Rectal smooth muscle tissue (tissue), 1 donor: Measurements from ENCODE around the gene BLOC1S5.

Experiments
- H3K27ac ChIP-seq: one replicate; pipeline ENCODE4 v1.7.0; 2013; ENCODE audit warnings: low read depth, low read length, inconsistent platforms
- H3K27me3 ChIP-seq: one replicate; pipeline ENCODE4 v1.7.0; 2013; ENCODE audit warnings: low read length; ENCODE audit not compliant: control insufficient read depth, insufficient read depth
- H3K36me3 ChIP-seq: one replicate; pipeline ENCODE4 v1.7.0; 2013; ENCODE audit warnings: low read length; ENCODE audit not compliant: control insufficient read depth, insufficient read depth
- H3K4me1 ChIP-seq: one replicate; pipeline ENCODE4 v1.7.0; 2013; ENCODE audit warnings: low read length; ENCODE audit not compliant: control insufficient read depth, insufficient read depth
- H3K4me3 ChIP-seq: one replicate; pipeline ENCODE4 v1.7.0; 2013; ENCODE audit warnings: low read length
- H3K9ac ChIP-seq: one replicate; pipeline ENCODE4 v1.7.0; 2013; ENCODE audit warnings: low read length

The BLOC1S5 gene

DNA sequence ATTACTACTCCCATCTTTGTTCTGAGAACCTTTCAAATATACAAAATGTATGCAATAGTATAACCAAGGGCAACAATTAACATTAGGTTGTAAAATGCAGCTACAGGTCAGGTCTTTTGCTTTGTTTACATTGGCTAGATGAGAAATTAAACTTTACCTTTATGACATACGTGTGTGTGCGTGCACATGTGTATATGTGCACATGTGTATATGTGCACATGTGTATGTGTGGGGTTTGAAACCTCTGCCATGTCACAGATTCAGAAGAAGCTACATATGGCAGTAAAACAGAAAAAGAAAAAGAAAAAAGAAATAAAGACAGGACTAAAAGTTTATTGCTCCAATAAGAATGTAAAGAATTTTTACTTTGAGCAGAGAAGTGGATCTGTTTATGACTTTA lies 40.6 kb downstream of the BLOC1S5 start:
- Histone ChIP-seq H3K27me3 (no peaks in the 10 kb centered on the region), H3K27ac (no peak overlapping the region), H3K9ac (no peak overlapping the region), H3K4me3 (no peak overlapping the region), H3K4me1 (no peaks in the 10 kb centered on the region), H3K36me3 (no peaks in the 10 kb centered on the region)

DNA sequence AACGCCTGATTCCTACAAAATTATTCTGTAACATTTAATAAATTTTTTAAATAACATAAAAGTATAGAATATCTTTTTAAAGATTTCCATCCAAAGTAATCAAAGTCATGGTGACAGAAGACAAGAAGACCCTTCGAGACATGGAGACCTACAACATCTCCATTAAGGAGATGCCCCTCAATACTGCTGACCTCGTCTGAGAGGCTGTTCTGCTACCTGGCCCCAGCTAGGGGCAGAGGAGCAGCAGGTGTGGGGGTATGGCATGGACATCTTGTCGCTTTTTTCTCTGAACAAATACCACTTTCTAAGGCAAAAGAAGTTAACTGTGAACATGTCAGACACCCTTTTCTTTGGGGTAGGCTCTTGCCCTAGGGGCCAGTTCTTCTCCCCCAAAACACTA lies 44.1 kb downstream of the BLOC1S5 start:
- no peak overlapping the region for H3K4me3 ChIP-seq
- no peaks in the 10 kb centered on the region for H3K36me3 ChIP-seq
- no peaks in the 10 kb centered on the region for H3K27me3 ChIP-seq
- no peaks in the 10 kb centered on the region for H3K4me1 ChIP-seq
- H3K27ac ChIP-seq, result no peak overlapping the region
- H3K9ac ChIP-seq, result no peak overlapping the region

DNA sequence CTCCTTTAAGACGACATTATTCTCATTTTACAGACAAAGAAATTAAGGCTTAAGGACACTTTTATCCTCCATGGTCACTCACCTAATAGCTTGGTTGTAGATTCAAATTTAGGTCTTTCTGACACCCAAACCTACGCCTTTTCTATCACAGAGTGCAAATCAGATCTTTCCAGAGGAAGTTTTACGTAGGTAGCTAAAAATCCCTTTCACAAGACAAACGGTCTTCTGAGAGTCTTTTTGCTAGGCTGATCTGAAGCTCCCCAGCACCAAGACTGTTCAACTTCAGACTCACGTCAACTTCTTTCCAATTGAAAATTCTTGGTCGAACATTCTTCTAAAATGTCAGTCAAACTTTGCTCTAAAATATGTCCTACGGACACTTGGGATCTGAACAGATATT lies 46.5 kb downstream of the BLOC1S5 start:
- Histone ChIP-seq H3K4me1 (no peaks in the 10 kb centered on the region), H3K9ac (no peak overlapping the region), H3K27ac (no peak overlapping the region), H3K36me3 (no peaks in the 10 kb centered on the region), H3K27me3 (no peaks in the 10 kb centered on the region), H3K4me3 (no peak overlapping the region)

DNA sequence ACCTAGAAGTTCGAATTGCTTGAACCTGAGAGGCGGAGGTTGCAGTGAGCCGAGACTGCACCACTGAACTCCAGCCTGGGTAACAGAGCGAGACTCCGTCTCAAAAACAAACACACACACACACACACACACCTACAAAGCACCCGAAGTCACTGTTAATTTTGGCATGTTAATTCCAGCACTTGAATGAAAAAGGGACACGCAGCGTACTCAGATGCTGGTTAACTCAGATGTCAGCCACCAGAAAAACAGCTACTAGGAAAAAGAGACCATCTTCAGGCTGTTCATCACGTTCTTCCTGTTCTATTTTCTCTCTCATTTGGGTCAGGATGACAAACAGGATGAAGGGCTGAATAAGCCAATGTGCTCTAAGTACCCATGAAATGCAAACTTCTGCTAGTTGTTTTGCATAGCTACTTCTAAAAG lies 46.9 kb downstream of the BLOC1S5 start:
- H3K4me3 ChIP-seq, result no peak overlapping the region
- H3K4me1 ChIP-seq, result no peaks in the 10 kb centered on the region

DNA sequence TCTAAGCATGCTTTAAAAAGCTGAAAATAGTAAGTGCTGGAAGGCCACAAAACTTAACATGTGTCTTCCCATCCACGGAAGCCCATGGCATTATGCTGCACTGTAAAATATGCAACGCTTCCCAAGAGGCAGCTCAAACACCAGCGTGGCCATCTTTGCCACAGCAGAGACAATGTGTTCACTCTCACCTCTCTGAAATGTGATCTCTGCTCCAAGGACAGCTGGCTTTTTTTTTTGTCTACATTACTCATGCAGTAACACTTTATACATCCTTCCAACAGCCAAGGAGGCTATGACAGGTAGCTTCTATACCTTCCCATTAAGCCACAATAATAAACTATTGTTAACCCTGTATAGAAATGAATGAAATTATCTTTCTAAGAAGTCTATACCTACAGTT lies 49.2 kb downstream of the BLOC1S5 start:
- no peak overlapping the region for H3K27ac ChIP-seq
- no peaks in the 10 kb centered on the region for H3K27me3 ChIP-seq
- no peak overlapping the region for H3K4me3 ChIP-seq
- H3K4me1 ChIP-seq, result no peaks in the 10 kb centered on the region
- H3K36me3 ChIP-seq, result no peaks in the 10 kb centered on the region
- no peak overlapping the region for H3K9ac ChIP-seq

More for the DNA sequence above, 46.9 kb downstream of the BLOC1S5 start:
- Histone ChIP-seq H3K36me3 (no peaks in the 10 kb centered on the region), H3K27me3 (no peaks in the 10 kb centered on the region), H3K9ac (no peak overlapping the region), H3K27ac (no peak overlapping the region)

DNA sequence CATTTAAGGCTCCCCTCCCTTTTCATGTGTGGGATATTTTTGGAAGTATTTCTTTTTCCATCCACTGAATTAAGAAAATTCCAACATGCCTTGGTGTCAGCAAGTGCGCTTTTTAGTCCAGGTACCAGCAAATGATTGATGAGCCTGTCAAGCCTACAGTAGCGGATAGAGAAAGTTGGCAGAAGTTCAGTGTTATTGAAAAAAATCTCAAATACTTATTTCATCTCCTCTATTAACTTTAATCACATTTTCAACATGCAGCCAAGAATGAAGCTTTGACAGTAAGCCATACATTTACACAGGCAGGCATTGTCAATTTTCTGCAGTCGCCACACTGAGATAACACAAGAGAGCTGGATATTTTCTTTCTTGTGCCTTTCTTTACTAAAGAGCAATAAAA lies 50.4 kb downstream of the BLOC1S5 start:
- H3K4me1 ChIP-seq, result no peaks in the 10 kb centered on the region
- no peak overlapping the region for H3K4me3 ChIP-seq
- H3K27ac ChIP-seq, result no peak overlapping the region
- H3K36me3 ChIP-seq, result no peaks in the 10 kb centered on the region
- H3K9ac ChIP-seq, result no peak overlapping the region
- no peaks in the 10 kb centered on the region for H3K27me3 ChIP-seq

DNA sequence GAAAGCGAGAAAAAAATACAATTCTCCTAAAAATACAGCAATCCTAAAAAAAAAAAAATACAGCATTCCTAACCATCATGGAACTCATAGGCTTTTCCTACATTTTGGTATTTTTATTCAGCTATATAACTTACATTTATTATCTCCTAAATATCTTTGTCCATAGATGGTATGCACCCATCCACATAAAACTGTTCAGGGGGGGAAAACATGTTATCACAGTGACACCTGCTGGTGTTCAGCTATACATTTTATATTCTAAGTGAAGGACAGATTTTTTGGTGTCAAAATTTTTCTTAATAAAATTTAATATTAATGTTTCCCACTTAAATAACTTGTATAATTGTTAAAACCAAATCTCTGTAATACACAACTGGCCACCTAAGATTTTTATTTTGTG lies 58.0 kb downstream of the BLOC1S5 start:
- H3K4me1 ChIP-seq, result no peaks in the 10 kb centered on the region
- H3K27ac ChIP-seq, result no peak overlapping the region
- no peak overlapping the region for H3K9ac ChIP-seq
- no peaks in the 10 kb centered on the region for H3K36me3 ChIP-seq
- no peak overlapping the region for H3K4me3 ChIP-seq
- no peaks in the 10 kb centered on the region for H3K27me3 ChIP-seq

DNA sequence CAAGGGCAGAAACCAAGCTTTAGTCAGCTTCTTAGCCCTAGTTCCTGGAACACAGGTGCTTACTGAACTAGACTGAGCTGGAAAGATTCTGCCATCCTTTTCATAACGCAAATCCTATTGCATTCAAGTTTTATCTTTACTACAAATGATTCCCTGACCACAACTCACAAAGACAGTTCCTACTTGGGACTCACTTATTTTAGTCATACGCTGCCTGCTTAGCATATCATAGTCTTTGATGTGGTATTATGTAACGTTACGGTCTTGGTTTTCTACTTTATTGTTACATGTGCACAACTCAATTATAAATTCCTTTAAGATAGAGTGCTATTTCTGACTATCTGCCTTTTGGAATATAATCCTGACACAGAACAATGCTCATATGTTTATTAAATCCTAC lies 59.1 kb downstream of the BLOC1S5 start:
- H3K4me1 ChIP-seq, result no peaks in the 10 kb centered on the region
- H3K36me3 ChIP-seq, result no peaks in the 10 kb centered on the region
- no peak overlapping the region for H3K9ac ChIP-seq
- H3K4me3 ChIP-seq, result no peak overlapping the region
- H3K27ac ChIP-seq, result no peak overlapping the region
- H3K27me3 ChIP-seq, result no peaks in the 10 kb centered on the region

DNA sequence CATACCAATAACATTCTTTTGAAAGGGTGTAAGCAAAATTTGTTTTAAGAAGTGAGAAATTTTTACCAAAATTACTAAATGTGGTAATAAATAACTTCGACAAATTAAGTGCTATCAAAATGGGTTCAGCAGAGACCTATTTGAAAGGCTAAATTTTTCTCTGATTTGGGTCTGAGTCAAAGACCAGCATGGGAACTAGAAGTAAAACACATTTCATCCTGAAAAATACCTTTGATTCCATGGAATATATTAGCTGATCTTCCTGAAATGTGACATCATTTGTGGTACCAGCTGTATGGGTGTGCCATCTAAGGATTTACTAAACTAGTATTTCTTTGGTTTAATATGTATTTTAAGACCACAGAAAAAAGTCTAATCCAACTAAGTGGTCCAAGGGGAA lies 63.6 kb downstream of the BLOC1S5 start:
- H3K4me3 ChIP-seq, result no peak overlapping the region
- H3K27ac ChIP-seq, result no peak overlapping the region
- no peak overlapping the region for H3K9ac ChIP-seq
- H3K36me3 ChIP-seq, result no peaks in the 10 kb centered on the region
- H3K27me3 ChIP-seq, result no peaks in the 10 kb centered on the region
- H3K4me1 ChIP-seq, result peaks cover 12% of the 10 kb centered on the region

DNA sequence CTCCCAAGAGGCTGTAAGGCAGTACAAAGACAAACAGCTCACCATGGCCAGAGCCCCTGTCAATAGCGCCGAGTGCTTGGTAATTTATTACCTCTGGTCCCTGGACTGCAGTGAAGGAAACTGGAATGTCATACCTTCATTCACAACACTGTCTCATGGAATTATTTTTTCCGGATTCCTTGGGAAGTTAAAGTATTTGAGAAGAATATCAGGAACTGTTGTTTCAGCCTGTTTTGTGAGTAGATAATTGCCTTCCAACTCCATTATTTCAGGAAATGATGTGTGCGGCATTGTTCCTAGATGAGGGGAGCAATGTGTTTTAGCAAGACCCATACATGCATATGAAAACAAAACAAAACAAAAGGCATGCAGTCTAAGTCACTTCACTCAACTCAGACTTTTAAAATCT lies 64.0 kb downstream of the BLOC1S5 start:
- Histone ChIP-seq H3K9ac (no peak overlapping the region), H3K27ac (no peak overlapping the region)

DNA sequence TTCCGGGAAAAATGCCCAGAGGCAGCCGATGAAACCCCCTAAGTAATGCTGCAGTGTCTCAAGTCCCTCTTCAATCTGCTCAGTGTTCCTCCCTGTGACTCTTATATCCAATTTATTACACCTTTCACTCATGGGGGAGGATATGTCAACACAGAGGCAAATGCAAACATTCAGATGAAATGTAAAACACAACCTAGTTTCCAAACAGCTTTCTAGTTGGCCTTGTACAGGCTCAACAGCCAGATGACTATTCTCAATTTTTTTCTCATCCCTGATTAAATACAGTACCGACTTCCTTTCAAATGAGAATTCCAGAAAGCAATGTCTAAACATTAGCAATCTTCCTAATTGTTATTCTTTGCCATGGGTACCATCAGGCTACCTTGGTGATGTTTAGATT lies 65.0 kb downstream of the BLOC1S5 start:
- Histone ChIP-seq H3K4me1 (peaks cover 12% of the 10 kb centered on the region), H3K4me3 (no peak overlapping the region), H3K27me3 (no peaks in the 10 kb centered on the region), H3K9ac (no peak overlapping the region), H3K27ac (no peak overlapping the region), H3K36me3 (no peaks in the 10 kb centered on the region)

More for the DNA sequence above, 64.0 kb downstream of the BLOC1S5 start:
- H3K4me1 ChIP-seq, result peaks cover 12% of the 10 kb centered on the region
- H3K4me3 ChIP-seq, result no peak overlapping the region
- H3K36me3 ChIP-seq, result no peaks in the 10 kb centered on the region
- H3K27me3 ChIP-seq, result no peaks in the 10 kb centered on the region

DNA sequence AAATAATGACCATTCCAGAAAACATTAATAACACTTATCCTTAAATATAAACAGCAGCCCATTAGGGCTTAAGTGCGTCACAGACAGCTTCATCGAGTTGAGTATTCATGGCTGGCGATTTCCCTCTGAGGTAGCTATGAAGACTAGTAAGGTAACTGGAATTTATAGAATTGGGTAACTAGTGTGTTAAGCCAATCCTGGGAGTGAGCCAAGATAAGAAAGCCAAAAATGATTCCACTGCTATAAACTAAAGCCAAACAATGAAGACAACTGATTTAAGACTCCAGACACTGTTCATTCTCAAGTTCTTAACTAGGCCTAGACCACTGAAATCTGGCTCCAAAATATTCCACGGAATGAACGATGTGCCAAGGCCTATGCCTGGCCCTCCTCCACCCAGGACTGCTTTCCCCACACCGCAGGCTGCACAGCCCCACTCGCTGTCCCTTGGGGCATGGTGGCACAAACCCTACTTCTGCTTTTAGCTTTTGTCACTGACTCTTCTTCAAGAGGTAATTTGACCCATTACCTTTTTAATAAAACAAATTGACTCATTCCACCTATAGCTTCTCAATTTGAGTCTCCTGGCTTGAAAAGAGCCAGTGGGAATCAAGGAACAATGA lies 66.0 kb downstream of the BLOC1S5 start:
- H3K4me1 ChIP-seq, result peaks cover 12% of the 10 kb centered on the region
- no peak overlapping the region for H3K4me3 ChIP-seq
- H3K27me3 ChIP-seq, result no peaks in the 10 kb centered on the region
- H3K9ac ChIP-seq, result no peak overlapping the region
- H3K36me3 ChIP-seq, result no peaks in the 10 kb centered on the region
- no peak overlapping the region for H3K27ac ChIP-seq

DNA sequence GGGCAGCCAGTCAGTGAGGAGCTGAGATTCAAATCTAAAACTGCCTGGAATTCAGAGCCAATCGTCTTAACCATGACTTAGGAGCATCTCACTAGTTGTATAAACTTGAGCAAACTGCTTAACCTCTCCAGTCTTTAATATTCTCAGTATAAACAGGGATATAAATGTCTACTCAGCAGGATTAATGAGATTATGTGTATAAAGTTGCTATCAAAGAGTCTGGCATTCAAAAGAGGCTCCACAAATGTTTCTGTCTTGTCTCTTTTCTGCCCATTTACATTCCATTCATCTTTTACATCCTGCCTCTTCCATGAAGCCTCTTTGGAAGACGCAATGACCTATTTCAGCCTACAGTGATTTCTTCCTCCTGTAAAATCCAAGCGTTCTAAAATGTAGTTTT lies 66.9 kb downstream of the BLOC1S5 start:
- Histone ChIP-seq H3K27me3 (no peaks in the 10 kb centered on the region), H3K4me1 (peaks cover 17% of the 10 kb centered on the region), H3K27ac (no peak overlapping the region), H3K9ac (no peak overlapping the region), H3K36me3 (no peaks in the 10 kb centered on the region), H3K4me3 (no peak overlapping the region)
